Stomach (tissue), 9 donors: ENCODE measurements around the gene EEA1. TPM values are rescaled to one million over a fixed set of nuclear protein-coding genes. Genes with fewer than 3 reads are reported as not detected.

Experiments
- DNase-seq, 2 donors: peaks; one replicate each; pipeline versions ENCODE4 v3.0.0 to v3.0.0-alpha.2; 2013 to 2019
- H3K27ac ChIP-seq, 5 donors: fragments of 200-600 bp in 4 of 5; sonication (generic) in 4 of 5; one replicate each; pipeline ENCODE4 v1.5.1; 2013 to 2019; ENCODE audit warnings: mild to moderate bottlenecking in 1 of 5, moderate library complexity in 1 of 5
- H3K27me3 ChIP-seq, 3 donors: fragments of 200-600 bp; sonication (generic); one replicate each; pipeline ENCODE4 v1.5.1; 2017 to 2019; ENCODE audit warnings: mixed run types in 1 of 3
- H3K36me3 ChIP-seq, 4 donors: fragments of 200-600 bp; sonication (generic); 1 replicate in 3 of 4; 2 replicates in 1 of 4; pipeline ENCODE4 v1.5.1; 2016 to 2019
- H3K4me1 ChIP-seq, 4 donors: fragments of 200-600 bp; sonication (generic); one replicate each; pipeline ENCODE4 v1.5.1; 2016 to 2019
- H3K4me3 ChIP-seq, 4 donors: fragments of 200-600 bp; sonication (generic) in 3 of 4; one replicate each; pipeline ENCODE4 v1.5.1; 2016 to 2019; ENCODE audit warnings: mild to moderate bottlenecking in 1 of 4
- H3K9me3 ChIP-seq, 4 donors: fragments of 200-600 bp; sonication (generic); one replicate each; pipeline ENCODE4 v1.5.1; 2016 to 2019
- CTCF ChIP-seq, 7 experiments: fragments of 450-650 bp in 4 of 7; fragments of 200-600 bp in 3 of 7; sonication (generic) in 3 of 7; IDR thresholded peaks; one replicate each; pipeline ENCODE4 v1.5.1; 2016 to 2019; ENCODE audit warnings: antibody characterized with exemption in 7 of 7, control low read depth in 2 of 7, mild to moderate bottlenecking in 1 of 7
- EP300 ChIP-seq: sonication (generic); formaldehyde crosslinking; IDR thresholded peaks from one replicate; pipeline ENCODE4 v1.6.1; 2017; ENCODE audit warnings: antibody characterized with exemption
- POLR2A ChIP-seq, 4 donors: fragments of 450-650 bp; IDR thresholded peaks; one replicate each; pipeline ENCODE4 v1.6.1; 2016; ENCODE audit warnings: antibody characterized with exemption in 4 of 4, control low read depth in 2 of 4, mild to moderate bottlenecking in 1 of 4, moderate library complexity in 1 of 4
- POLR2AphosphoS5 ChIP-seq, 3 donors: sonication (generic); formaldehyde crosslinking; IDR thresholded peaks; one replicate each; pipeline ENCODE4 v1.6.1; 2016; ENCODE audit warnings: antibody characterized with exemption in 3 of 3
- WGBS, 5 donors: extraction: QIAGEN DNeasy Blood & Tissue Kit in 3 of 5; methylation state at CpG; one replicate each; pipeline versions ENCODE4 v1.1.5 to v1.1.7; 2013 to 2018; 5-methylcytosine and 5-hydroxymethylcytosine counted together
- intact Hi-C: fragments of 100-400 bp; cut with DNase I; formaldehyde crosslinking; loops from one replicate; pipeline ENCODE4 v1.15.1; 2023; ENCODE audit warnings: low total_unique reads
- polyA plus RNA-seq, 3 donors: library from polyadenylated mRNA; stranded (reverse); fragments of 200-250 nt; gene quantifications; one replicate each; pipeline ENCODE4 v1.2.3, GENCODE V29; 2013
- total RNA-seq, 5 donors: library from RNA; depleted of rRNA; stranded (reverse); fragments of >200 nt; gene quantifications; one replicate each; pipeline versions ENCODE4 v1.1.0 to v1.2.3, GENCODE V29; 2014 to 2016
- donor health status: healthy with polysubstance abuse.
- donor health status: Bipolar disorder and iron deficiency.
- donor health status: healthy.

The EEA1 gene
- total and polyA plus RNA-seq, 8 donors: 2.0 to 24.2 (median 10.8) TPM

GRCh38 chr12:92950011-92950410 lies 20.9 kb upstream of the EEA1 start:
- no peak for DNase-seq
- Histone ChIP-seq H3K36me3 (no peaks in the 10 kb centered on the region), H3K27me3 (no peaks in the 10 kb centered on the region), H3K4me3 (no peak overlapping the region), H3K4me1 (no peaks in the 10 kb centered on the region), H3K9me3 (peaks cover 0 to 14% (median 11%) of the 10 kb centered on the region in 4 donors), H3K27ac (no peak overlapping the region)
- WGBS, 5 donors: 75 to 88% (median 81%) methylated on average over 4 of the region's 4 CpGs
- TF ChIP-seq EP300: no peak
- TF ChIP-seq CTCF (IDR thresholded peaks at IDR 0.05): no peak
- no peak for TF ChIP-seq POLR2AphosphoS5 (IDR thresholded peaks at IDR 0.05)
- no peak for TF ChIP-seq POLR2A (IDR thresholded peaks at IDR 0.05)
- intact Hi-C loops: no loop called here

GRCh38 chr12:92949466-92949865 lies 20.4 kb upstream of the EEA1 start:
- 61 to 73% (median 68%) methylated on average over 1 of the region's 1 CpG for WGBS, 5 donors
- no peak for DNase-seq
- Histone ChIP-seq H3K27ac (no peak overlapping the region), H3K27me3 (no peaks in the 10 kb centered on the region), H3K4me3 (no peak overlapping the region), H3K9me3 (peaks cover 0 to 13% (median 10%) of the 10 kb centered on the region in 4 donors), H3K4me1 (no peaks in the 10 kb centered on the region), H3K36me3 (no peaks in the 10 kb centered on the region)
- intact Hi-C loops: no loop called here
- no peak for TF ChIP-seq CTCF (IDR thresholded peaks at IDR 0.05)
- no peak for TF ChIP-seq EP300
- TF ChIP-seq POLR2AphosphoS5 (IDR thresholded peaks at IDR 0.05): no peak
- no peak for TF ChIP-seq POLR2A (IDR thresholded peaks at IDR 0.05)

GRCh38 chr12:92947589-92948215 lies 18.6 kb upstream of the EEA1 start:
- Histone ChIP-seq H3K4me3 (no peak overlapping the region), H3K9me3 (no peaks in the 10 kb centered on the region), H3K36me3 (no peaks in the 10 kb centered on the region), H3K27me3 (no peaks in the 10 kb centered on the region), H3K4me1 (peaks cover 0 to 3% (median 0%) of the 10 kb centered on the region in 4 donors), H3K27ac (no peak overlapping the region)
- TF ChIP-seq POLR2A (IDR thresholded peaks at IDR 0.05) (no peak), CTCF (IDR thresholded peaks at IDR 0.05) (no peak), EP300 (no peak), POLR2AphosphoS5 (IDR thresholded peaks at IDR 0.05) (no peak)
- intact Hi-C loops: no loop called here
- no peak for DNase-seq

- WGBS, 5 donors: 29 to 52% (median 42%) methylated on average over 2 of the region's 2 CpGs
- intact Hi-C loops: no loop called here
- Histone ChIP-seq H3K36me3 (no peaks in the 10 kb centered on the region), H3K9me3 (no peaks in the 10 kb centered on the region), H3K27ac (no peak overlapping the region), H3K27me3 (no peaks in the 10 kb centered on the region), H3K4me3 (no peak overlapping the region), H3K4me1 (peaks cover 0 to 3% (median 0%) of the 10 kb centered on the region in 4 donors)
- no peak for TF ChIP-seq POLR2AphosphoS5 (IDR thresholded peaks at IDR 0.05)
- TF ChIP-seq EP300: no peak
- TF ChIP-seq CTCF (IDR thresholded peaks at IDR 0.05): no peak
- no peak for TF ChIP-seq POLR2A (IDR thresholded peaks at IDR 0.05)
- DNase-seq: no peak
Observed at GRCh38 chr12:92945659-92946220, 16.6 kb upstream of the EEA1 start.
